Activated CD4-positive, alpha-beta memory T cell treated with anti-CD3 and anti-CD28 coated beads for 36 hours (primary cell): ENCODE measurements around the gene EIF4G1. TPM values are rescaled to one million over a fixed set of nuclear protein-coding genes. Genes with fewer than 3 reads are reported as not detected.
A peak's percentile ranks its signal among the peaks of the same experiment; 100 is the strongest.

Experiments used
- CTCF ChIA-PET: fragments of 350-600 bp; sonication (Branson Sonifier 250); formaldehyde crosslinking; loops from one replicate; lab custom pipeline; 2021; ENCODE audit warnings: antibody characterized with exemption, inconsistent platforms; lab: Charles Lee
- POLR2A ChIA-PET: fragments of 350-600 bp; sonication (Branson Sonifier 250); formaldehyde crosslinking; loops from one replicate; lab custom pipeline; 2021; ENCODE audit warnings: antibody characterized with exemption; lab: Charles Lee
- DNase-seq: peaks from one replicate; pipeline ENCODE4 v3.0.0-alpha.2; 2020
- H3K27ac Mint-ChIP-seq: one replicate; pipeline ENCODE4 v1.8.0; 2021; ENCODE audit warnings: mixed read lengths
- H3K27me3 Mint-ChIP-seq: one replicate; pipeline ENCODE4 v1.8.0; 2021; ENCODE audit warnings: mixed read lengths
- H3K36me3 Mint-ChIP-seq: one replicate; pipeline ENCODE4 v1.8.0; 2021; ENCODE audit warnings: mixed read lengths
- H3K4me1 Mint-ChIP-seq: one replicate; pipeline ENCODE4 v1.8.0; 2021; ENCODE audit warnings: low read depth, mixed read lengths
- H3K4me3 Mint-ChIP-seq: one replicate; pipeline ENCODE4 v1.8.0; 2021; ENCODE audit warnings: mild to moderate bottlenecking, mixed read lengths
- H3K9me3 Mint-ChIP-seq: one replicate; pipeline ENCODE4 v1.8.0; 2021; ENCODE audit warnings: mixed read lengths
- intact Hi-C: fragments of 100-400 bp; cut with micrococcal nuclease; formaldehyde crosslinking; loops from one replicate; pipeline ENCODE4 v1.15.1; 2023
- total RNA-seq, 2 experiments: library from RNA; stranded (reverse); gene quantifications; one replicate each; pipeline ENCODE4 v1.2.3, GENCODE V29; 2021

Gene EIF4G1
- total RNA-seq, 2 experiments from 2014 or later: 410 to 432 TPM

DNA sequence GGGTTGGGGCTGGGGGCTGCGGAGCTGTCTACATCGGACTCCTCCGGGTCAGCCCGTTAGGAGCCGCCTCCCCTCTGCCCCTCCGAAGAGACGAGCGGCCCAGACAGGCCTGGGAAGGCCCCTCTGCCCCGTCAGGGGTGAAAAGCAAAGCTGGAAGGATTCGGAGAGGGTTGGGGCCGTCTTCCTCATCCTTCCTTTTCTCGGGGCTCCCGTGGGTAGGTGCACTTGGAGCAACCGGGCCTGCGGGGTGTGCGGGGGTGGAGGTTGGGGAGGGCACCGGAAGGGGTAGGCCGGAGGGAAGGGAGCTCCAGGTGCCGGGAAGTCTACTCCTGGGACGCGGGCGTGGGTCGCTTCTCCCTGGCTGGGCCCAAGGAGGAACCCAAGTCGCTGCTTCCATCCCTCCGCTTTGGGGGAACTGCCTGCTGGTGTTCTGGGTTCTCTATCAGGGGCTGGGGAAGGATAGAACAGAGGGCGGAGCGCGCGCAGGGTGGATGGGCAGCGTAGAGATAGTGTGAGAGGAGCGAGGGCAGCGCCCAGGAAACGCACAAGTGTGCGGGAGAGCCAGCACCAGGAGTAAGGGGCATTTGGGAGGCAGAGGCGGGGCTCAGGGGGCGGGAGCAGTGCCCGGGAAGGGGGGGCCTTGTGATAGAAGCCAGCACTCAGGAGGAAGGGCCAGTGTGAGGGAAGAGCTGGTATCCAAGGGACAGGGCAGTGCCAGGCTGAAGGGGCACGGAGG, 47.7 kb downstream of the EIF4G1 start:
- Mint-ChIP-seq H3K27ac (peak overlapping the region; percentile 94), H3K9me3 (no peaks in the 10 kb centered on the region), H3K4me1 (peaks cover 27% of the 10 kb centered on the region), H3K4me3 (peak overlapping the region; percentile 96), H3K36me3 (peaks cover 24% of the 10 kb centered on the region), H3K27me3 (no peaks in the 10 kb centered on the region)
- DNase-seq: peak; percentile 67
- ChIA-PET POLR2A (interaction anchor here (1.1 to 1.3 kb wide), 4 partner anchors 14 to 350 kb away, joined by 3 to 4 read pairs (median 4); partner anchors contain the start of gene MAGEF1), CTCF (interaction anchor here (1.0 to 2.4 kb wide), 6 partner anchors 8 to 199 kb away, joined by 3 to 8 read pairs (median 4); partner anchors contain the start of genes ABCF3 and EPHB3)
- intact Hi-C loops: loop anchor here (1.0 to 5.0 kb wide), 6 partner anchors 63 to 451 kb away; partner anchors contain the start of genes EEF1AKMT4, MAGEF1, PSMD2 and VPS8

DNA sequence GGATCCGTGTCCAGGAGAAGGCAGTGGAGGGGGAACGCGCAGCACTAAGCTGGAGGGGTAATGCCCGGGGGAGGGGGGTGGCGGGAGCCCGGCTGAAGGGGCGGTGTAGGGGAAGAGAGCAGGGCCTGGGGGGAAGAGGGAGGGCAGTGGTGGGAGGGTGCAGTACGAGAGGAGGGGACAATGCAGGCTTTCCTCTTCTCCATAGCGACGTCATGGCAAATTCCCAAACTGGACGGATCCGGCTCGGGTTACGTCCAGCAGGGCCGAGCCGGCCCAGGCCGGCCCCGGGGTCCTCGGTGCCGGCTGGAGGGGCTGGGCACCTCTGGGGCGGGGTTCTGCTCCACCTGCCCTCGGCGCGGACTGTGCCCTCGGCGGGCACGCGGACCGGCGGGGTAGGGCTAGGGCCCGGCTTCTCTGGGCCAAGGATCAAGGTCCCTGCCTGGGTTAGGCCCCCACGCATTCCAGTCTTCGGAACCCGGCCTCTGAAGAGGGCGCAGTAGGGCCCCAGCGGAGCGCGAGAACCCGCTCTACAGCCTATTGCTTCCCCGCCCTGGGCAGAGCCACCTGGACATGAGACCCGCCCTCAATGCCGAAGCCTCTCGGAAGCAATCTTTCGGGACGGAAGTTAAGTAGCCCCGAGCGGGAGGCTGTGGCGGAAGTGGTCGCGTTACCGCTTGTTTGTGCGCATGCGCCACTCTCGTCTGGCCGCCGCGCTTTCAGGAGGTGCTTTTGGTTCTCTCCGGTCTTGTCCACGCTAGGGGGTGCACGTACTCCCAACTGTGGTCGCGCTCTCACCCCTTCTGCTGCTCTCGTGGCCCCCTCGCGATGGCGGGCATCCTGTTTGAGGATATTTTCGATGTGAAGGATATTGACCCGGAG, 48.5 kb downstream of the EIF4G1 start:
- POLR2A ChIA-PET: interaction anchor here (0.7 to 1.3 kb wide), 4 partner anchors 14 to 61 kb away, joined by 3 to 4 read pairs (median 3); no protein-coding TSS in a partner anchor

DNA sequence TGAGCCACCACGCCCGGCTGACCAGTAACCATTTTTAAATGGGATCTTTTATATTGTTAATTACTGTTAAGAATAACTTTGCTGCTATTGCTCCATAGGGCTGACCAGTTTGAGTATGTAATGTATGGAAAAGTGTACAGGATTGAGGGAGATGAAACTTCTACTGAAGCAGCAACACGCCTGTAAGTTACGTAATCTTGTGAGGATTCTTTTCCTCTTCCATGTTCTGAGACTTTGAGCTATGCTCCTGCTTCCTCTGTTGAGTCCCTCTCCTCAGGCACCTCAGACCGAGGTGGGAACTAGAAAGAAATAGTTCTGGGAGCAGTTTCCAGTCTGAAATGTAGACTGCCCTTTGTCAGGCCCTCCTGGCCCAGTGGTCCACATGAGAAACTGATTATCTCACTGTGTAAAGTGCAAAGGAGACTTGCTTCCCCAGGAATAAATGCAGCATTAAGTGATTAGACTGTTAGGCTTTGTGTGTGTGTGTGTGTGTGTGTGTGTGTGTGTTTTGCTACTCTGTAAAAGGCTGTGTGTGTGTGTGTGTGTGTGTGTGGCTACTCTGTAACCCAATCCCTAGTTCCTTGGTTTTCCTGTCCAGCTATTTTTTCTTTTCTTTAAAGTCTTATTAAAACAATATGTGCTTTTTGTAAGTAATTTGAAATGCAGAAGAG, 52.3 kb downstream of the EIF4G1 start:
- H3K36me3 Mint-ChIP-seq: peaks cover 45% of the 10 kb centered on the region
- no peaks in the 10 kb centered on the region for H3K27me3 Mint-ChIP-seq
- no peak for DNase-seq
- intact Hi-C loops: no loop called here
- POLR2A ChIA-PET: no interaction called here
- CTCF ChIA-PET: interaction anchor here (1.2 kb wide), 1 partner anchor 21 kb away, joined by 3 read pairs; no protein-coding TSS in a partner anchor
- no peak overlapping the region for H3K27ac Mint-ChIP-seq
- no peak overlapping the region for H3K4me3 Mint-ChIP-seq
- H3K4me1 Mint-ChIP-seq: peaks cover 32% of the 10 kb centered on the region
- no peaks in the 10 kb centered on the region for H3K9me3 Mint-ChIP-seq

More for the DNA sequence above, 48.5 kb downstream of the EIF4G1 start:
- peak overlapping the region; percentile 94 for H3K27ac Mint-ChIP-seq
- H3K9me3 Mint-ChIP-seq: no peaks in the 10 kb centered on the region
- intact Hi-C loops: loop anchor here (1.0 to 5.0 kb wide), 9 partner anchors 28 to 450 kb away; partner anchors contain the start of genes EEF1AKMT4, EIF4G1, MAGEF1 and PSMD2
- H3K27me3 Mint-ChIP-seq: no peaks in the 10 kb centered on the region
- peaks cover 29% of the 10 kb centered on the region for H3K36me3 Mint-ChIP-seq
- peak overlapping the region; percentile 96 for H3K4me3 Mint-ChIP-seq
- DNase-seq: peak; percentile 98
- CTCF ChIA-PET: interaction anchor here (1.0 to 2.4 kb wide), 8 partner anchors 9 to 198 kb away, joined by 3 to 8 read pairs (median 5); partner anchors contain the start of genes ABCF3 and EPHB3
- H3K4me1 Mint-ChIP-seq: peaks cover 30% of the 10 kb centered on the region

DNA sequence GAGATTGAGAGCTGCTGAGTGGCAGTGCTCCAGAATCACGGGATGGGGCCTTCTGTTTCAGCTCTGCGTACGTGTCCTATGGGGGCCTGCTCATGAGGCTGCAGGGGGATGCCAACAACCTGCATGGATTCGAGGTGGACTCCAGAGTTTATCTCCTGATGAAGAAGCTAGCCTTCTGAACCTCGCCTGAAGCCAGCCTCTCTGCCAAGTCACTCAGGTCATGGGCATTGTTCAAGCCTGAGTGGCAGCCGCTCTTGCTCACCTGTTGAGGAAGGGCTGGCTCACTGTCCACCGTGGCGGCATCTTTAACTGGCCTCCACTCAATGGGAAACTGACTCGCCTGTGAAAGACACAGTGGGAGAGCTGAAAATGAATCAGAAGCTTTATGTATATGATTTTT, 53.7 kb downstream of the EIF4G1 start:
- Mint-ChIP-seq H3K4me1 (peaks cover 32% of the 10 kb centered on the region), H3K27me3 (no peaks in the 10 kb centered on the region), H3K4me3 (no peak overlapping the region), H3K27ac (peak overlapping the region; percentile 0), H3K36me3 (peaks cover 44% of the 10 kb centered on the region), H3K9me3 (no peaks in the 10 kb centered on the region)
- ChIA-PET POLR2A (interaction anchor here (0.6 kb wide), 1 partner anchor 506 kb away, joined by 4 read pairs; no protein-coding TSS in a partner anchor), CTCF (interaction anchor here (1.1 to 3.3 kb wide), 4 partner anchors 23 to 176 kb away, joined by 3 to 21 read pairs (median 3); no protein-coding TSS in a partner anchor)
- no peak for DNase-seq
- intact Hi-C loops: no loop called here

DNA sequence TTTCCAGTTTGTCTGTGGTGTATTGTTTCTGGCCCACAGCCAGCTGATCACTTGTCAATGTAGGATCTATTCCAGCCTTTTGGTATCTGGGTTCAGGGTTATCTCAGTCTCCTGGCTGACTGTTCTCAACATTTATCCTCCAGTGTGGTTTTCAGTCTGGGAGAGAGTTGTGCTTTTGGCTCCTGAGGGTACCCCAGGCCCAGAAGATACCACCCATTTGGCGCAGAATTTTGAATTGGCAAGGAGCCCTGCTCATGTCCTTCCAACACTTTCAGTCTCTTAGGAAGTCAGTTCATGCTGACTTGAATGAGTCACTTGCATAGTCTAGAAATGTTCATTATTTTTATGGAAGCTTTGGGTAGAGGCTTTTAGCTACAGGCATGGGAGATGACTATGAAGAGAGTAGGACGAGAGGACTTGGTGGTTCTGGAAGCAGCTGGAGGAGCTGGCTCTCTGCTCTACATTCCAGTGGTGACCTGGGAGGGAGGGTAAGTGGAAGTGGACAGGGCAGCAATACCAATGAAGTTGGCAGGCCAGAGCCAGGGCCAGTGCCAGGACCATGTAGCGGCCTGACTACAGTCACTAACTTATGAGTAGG, 54.3 kb downstream of the EIF4G1 start:
- intact Hi-C loops: no loop called here

DNA sequence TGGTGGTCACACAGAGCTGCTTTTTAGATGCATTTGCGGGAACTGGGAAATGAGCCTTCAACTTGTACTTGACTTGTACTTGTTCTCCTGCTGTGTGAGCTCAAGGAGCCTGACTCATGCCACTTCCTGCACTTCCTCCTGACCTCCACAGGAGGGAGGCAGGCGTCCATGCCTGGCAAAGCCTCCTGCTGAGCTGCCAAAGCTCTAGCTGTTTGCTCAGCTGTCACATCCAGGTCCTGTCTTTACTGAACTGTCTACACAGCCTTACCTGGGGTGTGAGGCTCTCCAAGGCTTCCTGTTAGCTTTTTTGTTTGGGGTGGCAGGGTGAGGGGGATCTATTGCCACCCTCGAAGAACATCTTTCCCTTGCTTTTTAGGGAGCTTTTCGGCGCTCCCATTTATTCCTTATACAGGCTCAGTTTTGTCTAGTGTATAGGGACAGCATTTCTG, 57.2 kb downstream of the EIF4G1 start:
- H3K4me3 Mint-ChIP-seq: no peak overlapping the region
- peaks cover 26% of the 10 kb centered on the region for H3K36me3 Mint-ChIP-seq
- H3K27ac Mint-ChIP-seq: no peak overlapping the region
- ChIA-PET CTCF (interaction anchor here (0.6 to 4.2 kb wide), 37 partner anchors 8 to 407 kb away, joined by 3 to 89 read pairs (median 4); partner anchors contain the start of genes CHRD, CLCN2, FAM131A and POLR2H), POLR2A (interaction anchor here (1.6 kb wide), 1 partner anchor 142 kb away, joined by 4 read pairs; no protein-coding TSS in a partner anchor)
- H3K4me1 Mint-ChIP-seq: peaks cover 15% of the 10 kb centered on the region
- peaks cover 4% of the 10 kb centered on the region for H3K27me3 Mint-ChIP-seq
- intact Hi-C loops: loop anchor here (1.0 to 5.0 kb wide), 3 partner anchors 46 to 170 kb away; no protein-coding TSS in a partner anchor
- DNase-seq: peak; percentile 76
- H3K9me3 Mint-ChIP-seq: no peaks in the 10 kb centered on the region

More for the DNA sequence above, 54.3 kb downstream of the EIF4G1 start:
- peaks cover 31% of the 10 kb centered on the region for H3K4me1 Mint-ChIP-seq
- ChIA-PET CTCF (interaction anchor here (1.1 to 3.3 kb wide), 3 partner anchors 145 to 192 kb away, joined by 3 to 21 read pairs (median 4); no protein-coding TSS in a partner anchor), POLR2A (interaction anchor here (0.6 kb wide), 1 partner anchor 506 kb away, joined by 4 read pairs; no protein-coding TSS in a partner anchor)
- no peak overlapping the region for H3K4me3 Mint-ChIP-seq
- no peak for DNase-seq
- peak overlapping the region; percentile 26 for H3K27ac Mint-ChIP-seq
- peaks cover 42% of the 10 kb centered on the region for H3K36me3 Mint-ChIP-seq
- no peaks in the 10 kb centered on the region for H3K9me3 Mint-ChIP-seq
- no peaks in the 10 kb centered on the region for H3K27me3 Mint-ChIP-seq

DNA sequence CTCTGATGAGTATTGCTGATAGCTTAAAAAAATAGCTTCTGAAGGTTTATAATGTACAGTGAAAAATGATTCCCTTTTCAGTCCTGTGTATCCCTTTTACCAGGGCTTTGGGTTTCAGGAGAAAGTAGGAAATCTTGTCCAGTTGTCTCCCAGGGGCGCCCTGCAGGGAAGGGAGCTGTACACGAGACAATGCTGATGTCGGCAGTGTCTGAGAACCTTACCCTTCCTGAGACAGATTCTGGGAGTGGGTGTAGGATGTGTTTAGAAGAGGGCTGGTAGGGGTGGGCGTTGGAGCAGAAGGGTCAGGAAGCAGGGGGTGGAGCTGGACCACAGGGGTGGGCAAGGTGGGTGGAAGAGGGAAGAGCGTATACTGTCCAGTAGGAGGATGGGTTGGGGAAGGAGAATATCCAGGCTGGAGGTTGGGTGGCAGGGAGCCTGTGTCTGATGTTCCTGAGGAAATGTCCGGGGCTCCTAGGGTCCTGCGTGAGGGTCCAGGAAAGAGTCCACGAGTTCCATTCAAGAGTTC, 58.0 kb downstream of the EIF4G1 start:
- intact Hi-C loops: loop anchor here (5.0 kb wide), 1 partner anchor 45 kb away; no protein-coding TSS in a partner anchor
- CTCF ChIA-PET: interaction anchor here (0.6 to 4.2 kb wide), 28 partner anchors 8 to 355 kb away, joined by 3 to 89 read pairs (median 4); partner anchors contain the start of genes CHRD, CLCN2 and POLR2H
- peaks cover 8% of the 10 kb centered on the region for H3K27me3 Mint-ChIP-seq

DNA sequence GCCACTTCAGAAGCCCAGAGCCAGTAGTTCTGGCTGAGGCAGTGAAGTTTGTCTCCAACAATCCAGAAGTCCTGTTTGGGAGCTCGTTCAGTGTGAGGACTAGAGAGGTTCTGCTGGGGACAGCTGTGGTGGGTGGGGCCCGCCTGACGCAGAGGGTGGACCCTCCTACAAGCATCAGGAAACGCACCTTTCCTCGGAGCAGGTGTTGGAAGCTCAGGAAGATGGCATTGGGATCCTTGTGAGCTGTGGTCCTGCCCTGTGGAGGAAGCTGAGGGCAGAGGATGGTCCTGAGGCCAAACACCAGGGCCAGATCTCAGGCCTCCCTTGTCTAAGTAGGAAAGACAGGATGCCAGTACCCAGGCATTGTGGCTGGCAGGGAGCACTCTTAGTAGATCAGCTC, 58.5 kb downstream of the EIF4G1 start:
- Mint-ChIP-seq H3K4me3 (no peak overlapping the region), H3K4me1 (peaks cover 8% of the 10 kb centered on the region), H3K27me3 (peaks cover 13% of the 10 kb centered on the region), H3K36me3 (peaks cover 16% of the 10 kb centered on the region), H3K27ac (no peak overlapping the region), H3K9me3 (no peaks in the 10 kb centered on the region)
- POLR2A ChIA-PET: interaction anchor here (1.2 kb wide), 1 partner anchor 28 kb away, joined by 4 read pairs; no protein-coding TSS in a partner anchor
- DNase-seq: no peak
- CTCF ChIA-PET: interaction anchor here (0.8 to 4.2 kb wide), 12 partner anchors 9 to 189 kb away, joined by 3 to 89 read pairs (median 9); no protein-coding TSS in a partner anchor
- intact Hi-C loops: loop anchor here (5.0 kb wide), 1 partner anchor 44 kb away; no protein-coding TSS in a partner anchor

More for the DNA sequence above, 58.0 kb downstream of the EIF4G1 start:
- DNase-seq: no peak
- POLR2A ChIA-PET: interaction anchor here (1.2 to 1.6 kb wide), 2 partner anchors 28 to 141 kb away, joined by 4 read pairs; no protein-coding TSS in a partner anchor
- H3K4me3 Mint-ChIP-seq: no peak overlapping the region
- no peak overlapping the region for H3K27ac Mint-ChIP-seq
- peaks cover 19% of the 10 kb centered on the region for H3K36me3 Mint-ChIP-seq
- H3K9me3 Mint-ChIP-seq: no peaks in the 10 kb centered on the region
- peaks cover 11% of the 10 kb centered on the region for H3K4me1 Mint-ChIP-seq

DNA sequence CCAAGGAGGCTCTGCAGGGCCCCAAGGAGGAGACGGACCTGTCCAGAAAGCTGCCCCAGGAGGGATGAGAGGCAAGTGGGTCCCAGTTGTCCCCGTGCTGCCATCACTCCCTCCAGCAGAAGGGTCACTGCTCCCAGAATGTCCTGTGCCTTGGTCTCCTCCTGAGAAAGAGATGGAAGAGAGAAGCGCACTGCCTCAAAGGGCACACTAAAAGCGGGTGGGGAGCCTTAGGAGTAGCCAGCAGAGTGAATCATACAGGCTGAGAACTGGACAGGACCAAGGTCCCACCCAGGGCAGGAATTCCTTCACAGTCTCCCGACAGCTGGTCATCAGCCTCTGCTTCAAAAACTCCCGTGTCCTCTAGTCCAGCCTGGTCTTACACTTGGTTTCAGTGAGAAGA, 59.0 kb downstream of the EIF4G1 start:
- intact Hi-C loops: loop anchor here (5.0 kb wide), 1 partner anchor 44 kb away; no protein-coding TSS in a partner anchor
- H3K9me3 Mint-ChIP-seq: no peaks in the 10 kb centered on the region
- ChIA-PET CTCF (interaction anchor here (0.8 to 4.2 kb wide), 8 partner anchors 10 to 189 kb away, joined by 3 to 89 read pairs (median 9); no protein-coding TSS in a partner anchor), POLR2A (no interaction called here)
- no peak overlapping the region for H3K4me3 Mint-ChIP-seq
- H3K36me3 Mint-ChIP-seq: peaks cover 13% of the 10 kb centered on the region
- no peak for DNase-seq
- H3K27ac Mint-ChIP-seq: no peak overlapping the region
- H3K27me3 Mint-ChIP-seq: peaks cover 14% of the 10 kb centered on the region
- peaks cover 7% of the 10 kb centered on the region for H3K4me1 Mint-ChIP-seq
